Activated CD4-positive, CD25-positive, alpha-beta regulatory T cell treated with anti-CD3 and anti-CD28 coated beads, Interleukin-2, amount 50 U/mL, for 24 hours (primary cell): ENCODE measurements around the gene BICD1.

Experiments
- ATAC-seq, 2 donors: fragments of 150-1000 bp; cut with Tn5 transposase; one replicate each; pipeline ENCODE4 v1.10.0; 2021; ENCODE audit warnings: mild to moderate bottlenecking in 1 of 2, moderate library complexity in 1 of 2

The BICD1 gene

DNA sequence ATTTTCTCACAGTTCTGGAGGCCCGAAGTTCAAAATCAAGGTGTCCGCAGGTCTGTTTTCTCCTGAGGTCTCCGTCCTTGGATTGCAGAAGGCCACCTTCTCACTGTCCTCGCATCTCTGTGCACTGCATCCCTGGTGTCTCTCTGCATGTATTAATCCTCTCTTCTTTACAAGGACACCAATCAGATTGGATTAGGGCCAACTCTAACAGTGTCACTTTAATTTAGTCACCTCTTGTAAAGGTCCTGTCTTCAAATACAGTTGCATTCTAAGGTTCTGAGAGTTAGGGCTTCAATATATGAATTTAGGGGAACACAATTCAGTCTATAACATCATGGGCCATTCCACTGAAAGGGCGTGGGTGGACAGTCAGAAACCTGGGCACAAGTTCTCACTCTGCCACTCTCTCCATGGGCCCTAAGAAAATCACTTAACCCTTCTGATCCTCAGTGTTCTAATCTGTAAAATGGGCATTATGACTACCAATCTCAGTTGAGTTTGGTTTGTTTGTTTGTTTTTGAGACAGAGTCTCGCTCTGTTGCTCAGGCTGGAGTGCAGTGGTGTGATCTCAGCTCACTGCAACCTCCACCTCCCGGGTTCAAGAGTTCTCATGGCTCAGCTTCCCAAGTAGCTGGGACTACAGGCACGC, 251.1 kb downstream of the BICD1 start:
- ATAC-seq = no peak

DNA sequence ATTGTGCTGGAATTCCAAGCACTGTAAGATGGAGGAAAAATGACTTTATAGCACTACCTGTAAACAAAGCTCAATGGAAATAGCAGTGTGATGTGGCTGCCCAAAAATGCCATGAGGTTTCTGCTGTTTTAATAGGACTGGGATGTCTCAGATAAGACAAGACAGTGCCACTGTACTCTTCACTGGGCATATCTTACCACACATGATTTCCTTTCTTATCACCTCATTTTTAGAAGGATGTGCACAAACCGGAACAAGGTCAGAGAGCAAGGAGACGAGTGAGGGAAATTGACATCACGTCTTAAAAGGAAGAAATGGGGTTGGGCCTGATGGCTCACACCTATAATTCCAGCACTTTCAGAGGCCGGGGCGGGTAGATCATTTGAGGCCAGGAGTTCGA, 254.3 kb downstream of the BICD1 start:
- ATAC-seq = no peak

DNA sequence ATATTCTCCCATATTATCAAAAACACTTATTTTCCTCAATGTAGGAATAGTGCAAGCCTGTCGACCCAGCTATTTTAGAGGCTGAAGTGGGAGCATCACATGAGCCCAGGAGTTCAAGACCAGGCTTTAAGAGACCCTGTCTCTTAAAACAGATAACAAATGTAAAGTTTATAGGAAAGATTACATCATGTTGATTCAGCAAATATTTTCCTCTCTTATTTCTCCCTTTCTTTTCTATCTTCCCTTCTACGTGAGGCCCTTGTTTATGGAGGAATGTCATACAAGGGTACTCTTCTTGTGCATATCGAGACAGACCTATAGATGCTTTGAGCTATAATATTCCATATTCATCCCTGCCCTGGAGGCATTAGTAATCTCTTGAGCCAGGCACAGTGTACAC, 256.2 kb downstream of the BICD1 start:
- no peak for ATAC-seq

DNA sequence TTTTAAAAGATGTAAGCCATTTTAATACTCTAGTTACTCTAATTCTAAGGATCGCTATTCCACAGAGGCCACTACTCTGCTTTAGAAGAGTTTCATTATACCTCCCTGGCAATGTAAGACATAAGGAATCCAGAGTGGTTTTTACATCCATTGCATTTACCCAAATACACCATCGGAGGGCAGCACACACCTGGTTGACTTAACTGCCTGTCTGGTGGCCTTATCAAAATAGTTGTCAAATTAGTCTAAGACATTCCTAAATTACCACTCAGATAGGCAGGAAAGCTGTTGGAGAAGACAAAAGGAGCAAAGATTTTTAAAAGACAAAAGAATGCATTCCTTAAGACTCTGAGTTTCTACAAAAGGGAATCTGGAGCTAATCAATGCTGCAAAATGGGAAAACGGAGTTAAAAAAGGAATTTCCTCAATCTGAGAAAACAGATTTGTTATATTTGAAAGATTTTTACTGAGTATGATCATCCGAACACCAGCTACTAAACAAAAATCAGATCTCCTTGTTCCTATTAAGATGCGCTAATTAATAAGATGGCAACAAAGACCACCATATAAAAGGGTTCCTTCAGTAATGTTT, 258.9 kb downstream of the BICD1 start:
- ATAC-seq = no peak

DNA sequence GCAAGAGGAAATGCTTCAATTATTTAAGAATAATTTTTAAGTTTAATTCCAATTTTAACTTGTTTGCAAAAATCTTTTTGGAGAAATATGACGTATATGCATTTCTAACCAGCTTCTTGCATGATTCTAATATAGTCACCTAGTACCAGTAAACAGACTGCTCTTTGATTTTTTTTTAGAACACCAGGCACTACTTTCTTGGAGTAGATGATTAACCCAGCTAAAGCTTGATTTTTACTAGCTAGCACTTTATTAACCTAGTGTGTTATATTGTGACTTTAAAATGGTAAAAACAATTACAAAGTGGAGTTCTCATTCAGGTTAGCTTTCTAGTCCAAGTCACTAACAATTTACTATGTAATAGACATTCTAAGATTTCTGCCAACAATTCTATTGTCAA, 260.1 kb downstream of the BICD1 start:
- no peak for ATAC-seq

DNA sequence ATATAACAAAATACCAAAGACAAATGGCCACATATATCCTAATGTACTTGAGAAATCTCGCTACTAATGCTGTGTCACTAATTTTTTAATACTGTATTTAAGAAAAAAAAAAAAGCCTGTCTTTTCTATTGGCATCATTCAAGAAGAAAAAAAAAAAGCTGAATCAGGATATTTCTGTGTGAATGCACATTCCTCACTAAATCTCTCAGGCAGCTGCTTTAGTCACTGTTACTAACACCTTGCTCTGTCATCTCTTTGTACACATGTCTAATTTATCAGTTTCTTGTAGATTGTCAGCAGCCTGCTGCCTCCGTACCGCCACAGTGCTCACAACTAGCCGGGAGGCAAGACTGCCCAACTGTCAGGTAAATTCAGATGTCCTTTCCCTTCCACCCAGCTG, 260.7 kb downstream of the BICD1 start:
- no peak for ATAC-seq

DNA sequence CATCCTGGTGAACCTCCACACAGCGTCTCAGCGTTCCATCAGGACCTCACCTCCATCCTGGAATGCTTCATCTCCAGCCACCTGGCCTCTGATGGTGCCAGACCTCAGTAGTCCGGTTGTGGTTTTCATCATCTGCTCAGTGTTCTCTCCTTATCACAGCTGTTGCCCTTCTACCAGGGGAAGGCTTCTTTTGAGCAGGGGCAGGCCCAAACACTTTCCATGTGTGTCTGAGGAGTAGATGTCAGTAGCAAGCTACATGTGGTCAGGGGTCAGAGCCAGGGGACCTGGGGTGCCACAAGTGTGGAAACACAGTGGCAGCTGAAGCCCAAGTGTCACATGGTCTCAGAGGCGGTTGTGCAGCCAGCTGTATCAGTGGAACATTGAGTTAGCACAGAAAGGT, 262.6 kb downstream of the BICD1 start:
- no peak for ATAC-seq

DNA sequence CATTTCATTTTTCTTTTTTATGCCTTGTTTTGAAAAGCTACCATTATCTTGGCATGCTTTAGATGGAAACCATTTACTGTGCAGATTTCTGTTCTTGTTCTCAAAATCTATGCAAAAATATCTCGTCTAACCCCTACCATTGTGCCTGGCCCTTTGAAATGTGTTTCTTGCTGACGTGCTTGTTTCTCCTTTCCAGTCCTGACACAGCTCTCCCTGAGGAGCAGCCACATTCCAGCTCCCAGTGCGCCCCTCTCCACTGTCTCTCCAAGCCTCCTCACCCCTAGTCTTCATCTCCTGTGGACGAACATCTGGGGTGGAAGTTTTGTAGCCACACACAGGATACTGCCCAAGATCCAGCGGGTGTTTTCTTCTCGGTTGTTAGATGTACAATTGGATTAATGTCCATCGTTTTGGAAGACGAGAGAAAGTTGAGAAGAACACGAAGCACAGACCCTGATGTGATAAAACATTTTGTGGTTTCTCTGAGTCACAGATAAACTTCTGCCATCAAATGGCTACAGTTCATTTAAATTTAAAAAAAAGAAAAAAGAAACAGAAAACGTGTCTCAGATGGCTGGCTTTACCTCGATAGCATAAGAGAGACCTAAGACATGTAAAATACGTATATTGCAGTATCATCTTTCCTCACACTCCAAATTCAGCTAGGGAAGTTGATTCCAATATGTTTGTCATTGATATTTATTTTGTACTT, 270.9 kb downstream of the BICD1 start:
- no peak for ATAC-seq

DNA sequence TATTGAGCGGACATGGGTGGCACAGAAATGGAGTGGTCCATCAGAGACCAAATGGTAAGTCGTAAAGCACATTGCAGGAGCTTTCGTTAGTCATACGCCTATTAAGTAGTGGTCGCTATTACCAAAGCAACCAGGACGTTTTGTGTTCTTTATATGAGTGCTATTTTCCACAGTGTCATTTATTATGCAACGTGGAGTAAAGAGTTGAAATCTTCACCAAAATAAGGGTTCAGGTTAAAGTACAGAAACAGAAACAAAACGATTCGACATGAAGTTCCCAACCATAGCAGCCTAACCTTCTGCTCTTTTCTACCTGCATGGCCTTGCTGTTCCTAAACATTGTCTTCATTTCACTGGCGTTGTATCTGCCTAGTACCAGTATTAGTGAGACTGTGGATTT, 272.6 kb downstream of the BICD1 start:
- ATAC-seq = no peak

DNA sequence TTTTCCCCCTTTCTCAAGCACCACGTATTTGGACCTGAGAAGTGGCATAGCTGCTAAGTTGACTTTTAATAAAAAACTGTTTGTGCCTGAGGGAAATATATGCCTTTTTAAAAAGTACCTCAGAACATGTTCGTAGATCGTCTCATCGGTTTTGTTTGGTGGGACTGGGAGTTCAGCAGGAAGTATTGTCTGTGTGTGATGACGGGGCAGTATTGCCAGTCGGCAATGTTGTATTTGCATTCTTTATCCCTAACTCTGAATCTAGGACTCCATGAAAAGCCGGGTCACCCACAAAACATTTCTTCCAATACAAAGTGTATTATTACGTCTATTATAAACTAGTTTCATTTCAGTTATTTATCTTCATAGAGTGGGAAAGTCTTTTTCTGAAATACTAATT, 273.0 kb downstream of the BICD1 start:
- ATAC-seq = no peak

DNA sequence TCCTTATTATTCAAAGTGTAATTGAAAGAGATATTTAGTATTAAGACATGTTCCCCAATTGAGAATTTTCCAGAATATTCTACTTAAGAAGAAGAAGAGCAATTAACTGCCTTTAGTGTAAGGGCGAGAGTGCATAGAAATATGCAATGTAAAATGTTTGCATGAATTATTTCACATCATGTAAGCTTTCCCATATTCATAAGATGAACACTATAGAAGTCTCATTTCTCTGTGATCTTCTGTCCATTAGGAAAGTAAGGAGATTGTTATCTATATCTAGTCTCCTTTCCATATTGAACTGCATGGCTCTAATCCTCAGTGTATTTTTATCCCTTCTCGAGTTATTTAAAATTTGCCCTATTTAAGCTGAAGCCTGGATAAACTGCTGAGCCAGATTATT, 275.6 kb downstream of the BICD1 start:
- ATAC-seq = no peak

DNA sequence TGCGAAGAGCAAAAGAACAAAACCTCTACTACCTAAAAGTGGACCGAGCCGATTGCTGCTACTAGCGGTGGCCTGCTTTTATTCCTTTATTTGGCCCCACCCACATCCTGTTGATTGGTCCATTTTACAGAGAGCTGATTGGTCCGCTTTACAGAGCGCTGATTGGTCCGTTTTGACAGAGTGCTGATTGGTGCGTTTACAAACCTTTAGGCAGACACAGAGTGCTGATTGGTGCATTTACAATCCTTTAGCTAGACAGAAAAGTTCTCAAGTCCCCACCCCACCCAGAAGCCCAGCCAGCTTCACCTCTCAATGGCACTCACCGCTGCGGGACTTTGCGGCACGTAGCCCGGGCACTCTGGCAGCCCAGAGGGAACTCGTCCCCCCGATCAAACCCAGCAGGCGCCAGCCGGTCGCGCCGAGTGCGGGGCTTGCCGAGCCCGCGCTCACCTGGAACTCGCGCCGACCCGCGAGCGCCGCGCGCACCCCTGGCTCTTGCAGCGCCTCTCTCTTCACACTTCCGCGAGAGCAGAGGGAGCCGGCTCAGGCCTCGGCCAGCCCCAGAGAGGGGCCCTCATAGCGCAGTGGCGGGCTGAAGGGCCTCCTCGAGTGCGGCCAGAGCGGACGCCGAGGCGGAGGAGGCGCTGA, 284.0 kb downstream of the BICD1 start:
- ATAC-seq = peak in 1 of 2 donors; percentile 67

DNA sequence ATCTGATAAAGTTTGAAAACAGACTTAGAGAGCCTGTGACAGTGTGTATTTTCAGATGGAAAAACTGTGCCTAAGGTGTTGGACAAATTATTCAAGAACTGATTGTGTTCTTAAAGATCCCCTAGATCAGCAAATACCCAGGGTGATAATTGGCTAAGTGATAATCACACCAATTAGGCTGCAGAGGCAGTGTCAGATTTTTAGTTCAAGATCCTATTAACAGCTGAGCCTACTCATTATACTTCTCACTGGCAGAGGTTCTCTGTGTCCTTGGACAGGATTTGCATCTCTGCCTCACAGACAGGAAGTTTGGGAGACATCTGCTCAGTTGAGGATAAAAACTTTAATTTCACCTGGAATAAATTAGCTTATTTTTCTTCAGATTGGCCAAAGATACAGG, 288.4 kb downstream of the BICD1 start:
- ATAC-seq = no peak

DNA sequence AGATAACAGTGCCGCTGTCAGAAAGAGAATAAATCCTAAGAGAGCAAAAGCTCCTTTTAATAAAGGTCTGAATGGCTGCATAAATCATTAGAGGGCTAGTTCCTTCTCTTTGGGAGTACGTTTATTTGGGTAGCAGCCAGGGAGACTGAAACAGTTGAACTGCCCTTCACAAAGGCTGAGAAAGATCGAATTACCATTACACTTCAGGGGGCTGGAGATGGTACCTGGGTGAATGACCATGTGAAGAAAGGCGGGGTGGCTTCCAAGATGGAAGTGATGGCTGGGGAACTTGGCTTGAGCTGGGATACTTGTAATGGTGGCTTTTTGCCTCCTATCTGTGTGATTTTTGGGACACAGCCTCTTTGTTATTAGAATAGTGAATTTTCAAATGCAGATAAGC, 291.0 kb downstream of the BICD1 start:
- no peak for ATAC-seq

DNA sequence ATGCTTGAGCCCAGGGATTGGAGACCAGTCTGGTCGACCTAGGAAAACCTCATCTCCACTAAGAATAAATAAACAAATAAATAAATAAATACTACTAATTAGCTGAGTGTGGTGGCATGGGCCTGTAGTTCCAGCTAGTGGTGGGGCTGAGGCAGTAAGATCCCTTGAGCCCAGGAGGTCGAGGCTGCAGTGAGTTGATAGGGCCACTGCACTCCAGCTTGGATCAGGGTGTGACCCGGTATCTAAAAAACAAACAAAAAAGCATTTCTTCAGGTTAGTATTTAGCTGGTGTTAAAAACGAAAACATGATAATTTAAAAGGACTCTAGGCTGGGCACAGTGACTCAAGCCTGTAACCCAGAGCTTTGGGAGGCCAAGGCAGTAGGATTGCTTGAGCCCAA, 291.5 kb downstream of the BICD1 start:
- no peak for ATAC-seq

DNA sequence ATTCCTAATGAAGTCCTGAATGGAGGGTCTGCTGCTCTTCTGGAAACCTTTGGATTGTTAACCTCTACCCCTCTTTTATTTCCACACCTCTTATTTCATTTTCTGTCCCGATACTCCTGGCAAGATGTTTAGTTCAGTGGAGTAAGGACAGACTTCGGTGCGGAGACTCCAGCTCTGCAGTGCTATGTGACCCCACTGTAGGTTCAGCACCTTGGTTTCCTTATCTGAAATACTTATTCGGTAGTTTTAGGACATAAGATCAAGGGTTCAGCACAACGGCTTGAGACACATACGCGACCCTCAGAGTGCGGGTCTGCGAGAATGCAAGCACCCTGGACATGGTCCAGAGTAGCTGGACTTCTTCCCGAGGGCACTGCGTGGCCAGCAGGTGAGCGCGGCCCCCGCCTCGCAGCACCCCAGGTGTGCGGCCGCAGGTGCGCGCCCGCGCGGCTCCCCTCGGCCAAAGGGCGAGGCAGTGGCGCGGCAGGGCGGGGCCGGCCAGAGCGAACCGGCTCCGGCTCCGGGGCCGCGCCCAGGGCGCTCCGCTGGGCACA, 292.2 kb downstream of the BICD1 start:
- no peak for ATAC-seq

DNA sequence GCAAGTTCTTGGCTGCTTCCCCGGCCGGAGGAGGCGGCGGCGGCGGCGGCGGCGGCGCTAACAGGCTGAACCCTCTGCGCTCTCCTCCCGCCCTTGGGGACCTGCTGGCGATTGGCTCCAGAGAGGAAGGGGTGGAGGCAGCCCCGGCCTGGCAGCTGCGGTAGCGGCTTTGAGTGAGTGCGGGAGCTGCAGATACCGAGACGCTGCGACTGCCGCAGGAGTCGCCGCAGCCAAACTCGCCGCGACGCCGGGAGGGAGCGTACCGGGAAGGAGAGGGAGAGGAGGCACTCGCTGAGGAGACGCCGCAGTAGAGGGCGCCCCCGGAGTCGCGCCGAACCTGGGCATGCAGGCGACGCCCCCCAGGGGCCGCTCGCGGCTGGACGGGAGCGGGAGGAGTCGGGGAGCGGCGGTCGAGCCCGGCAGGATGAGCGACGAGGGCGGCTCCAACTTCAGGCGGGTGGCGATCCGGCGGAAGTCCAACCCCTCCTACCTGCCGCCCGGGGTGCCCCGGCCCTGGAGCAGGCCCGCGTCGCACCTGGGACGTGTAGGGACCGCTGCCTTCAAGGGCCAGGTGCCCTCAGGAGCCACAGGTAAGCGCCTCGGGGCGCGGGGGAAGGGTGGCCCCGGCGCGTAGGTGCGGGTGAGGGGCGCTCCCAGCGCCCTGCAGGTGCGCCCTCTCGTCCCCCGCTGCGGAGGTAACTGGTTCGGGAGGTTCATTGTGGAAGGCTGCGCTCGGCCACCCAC, 292.9 kb downstream of the BICD1 start, which contains the start of gene FGD4:
TSS of gene FGD4 (plus strand) at position 189 of the 744 bp plus-strand sequence.
- peak; percentile 86 to 92 for ATAC-seq

DNA sequence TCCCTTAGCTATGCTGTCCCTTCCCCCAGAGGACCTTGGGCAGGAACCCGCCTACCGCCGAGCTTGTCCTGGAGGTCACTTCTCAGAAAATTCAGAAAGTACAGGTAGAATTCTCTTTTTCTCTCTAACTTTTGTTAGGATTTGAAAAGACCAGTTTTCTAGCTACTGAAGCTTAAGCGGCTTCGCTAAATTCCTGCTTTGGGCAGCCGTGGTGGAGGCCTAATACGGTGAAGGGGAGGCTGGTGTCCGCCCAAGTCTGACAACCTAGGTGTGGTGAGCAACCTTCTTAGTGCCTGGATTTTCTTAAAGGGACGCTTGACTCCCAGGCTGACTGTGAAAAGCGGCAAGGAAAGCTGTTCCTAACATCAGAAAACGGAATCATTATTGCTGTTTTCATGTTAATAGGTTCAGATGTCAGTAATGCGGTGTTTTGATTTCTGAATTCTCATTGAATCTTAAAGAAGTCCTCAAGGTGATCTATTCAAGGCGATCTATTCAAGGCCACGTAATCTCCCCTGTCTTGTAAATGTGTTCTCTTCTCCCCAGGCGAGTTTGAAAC, 293.5 kb downstream of the BICD1 start:
- ATAC-seq = no peak

DNA sequence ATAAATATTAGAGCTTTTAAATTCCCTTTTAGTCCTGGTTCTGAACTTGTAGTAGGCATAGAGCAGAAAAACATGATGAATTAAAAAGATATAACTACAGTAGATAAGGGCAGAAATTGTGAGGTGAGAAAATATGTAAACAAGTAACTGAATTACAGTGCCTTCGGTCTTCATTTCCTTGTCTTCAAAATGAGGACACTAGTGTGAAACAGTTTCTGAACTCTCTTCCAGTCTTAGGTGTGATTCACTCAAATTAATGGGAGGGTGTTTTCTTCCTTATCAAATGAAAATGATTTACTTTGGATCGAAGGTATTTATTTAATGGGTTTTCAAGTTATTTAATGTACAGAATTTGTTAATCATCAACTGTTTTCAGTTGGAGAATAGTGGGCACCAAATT, 294.2 kb downstream of the BICD1 start:
- ATAC-seq = no peak

DNA sequence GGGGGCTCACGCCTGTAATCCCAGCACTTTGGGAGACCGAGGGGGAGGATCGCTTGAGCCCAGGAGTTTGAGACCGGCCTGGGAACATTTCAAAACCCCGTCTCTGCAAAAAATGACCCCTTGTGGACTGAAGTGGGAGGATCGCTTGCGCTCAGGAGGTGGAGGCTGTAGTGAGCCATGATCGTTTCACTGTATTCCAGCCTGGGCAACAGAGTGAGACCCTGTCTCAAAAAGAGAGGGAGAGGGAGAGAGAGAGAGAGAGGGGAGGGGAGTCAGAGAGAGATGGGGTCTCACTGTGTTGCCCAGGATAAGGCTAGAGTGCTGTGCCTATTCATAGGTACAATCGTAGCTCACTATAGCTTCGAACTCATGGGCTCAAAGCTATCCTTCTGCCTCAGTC, 295.5 kb downstream of the BICD1 start:
- no peak for ATAC-seq

DNA sequence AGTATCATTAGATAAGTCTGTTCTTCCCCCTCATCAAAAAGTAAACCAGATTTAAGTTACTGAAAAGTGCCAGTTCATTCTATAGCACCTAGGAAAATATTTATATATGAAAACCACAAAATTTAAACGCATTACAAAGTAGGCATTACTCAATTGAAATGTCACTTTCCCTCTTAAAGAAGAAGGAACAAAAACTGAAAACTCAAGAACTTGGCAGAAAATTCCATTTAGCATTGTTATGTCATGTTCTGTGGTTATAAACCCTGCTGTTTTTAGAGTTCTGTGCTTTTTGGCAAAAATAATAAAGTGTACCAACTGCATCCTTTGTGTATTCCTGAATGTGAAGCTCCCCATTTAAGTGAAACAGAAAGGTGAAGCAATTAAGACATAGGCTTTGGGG, 296.3 kb downstream of the BICD1 start:
- no peak for ATAC-seq

DNA sequence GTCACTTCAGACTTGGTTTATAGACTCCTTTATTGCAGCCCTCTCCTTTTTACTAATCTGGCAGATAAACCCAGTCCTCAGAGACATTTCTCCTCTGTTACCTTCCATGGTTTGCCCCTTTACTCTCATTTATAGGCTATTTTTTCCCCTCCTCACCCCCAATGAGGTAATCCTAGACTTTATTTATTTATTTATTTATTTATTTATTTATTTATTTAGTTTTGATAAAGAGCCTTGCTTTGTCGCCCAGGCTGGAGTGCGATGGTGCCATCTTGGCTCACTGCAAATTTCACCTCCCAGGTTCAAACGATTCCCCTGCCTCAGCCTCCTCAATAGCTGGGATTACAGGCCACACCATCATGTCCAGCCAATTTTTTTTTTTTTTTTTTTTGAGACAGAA, 301.1 kb downstream of the BICD1 start:
- no peak for ATAC-seq
